K562 (cell line): ENCODE measurements around the gene RHBDF2. TPM values are rescaled to one million over a fixed set of nuclear protein-coding genes. Genes with fewer than 3 reads are reported as not detected.

Experiments used
- CTBP1 ChIP-seq: fragments of 450-650 bp; IDR thresholded peaks from 2 replicates; pipeline ENCODE4 v1.6.1; 2016; ENCODE audit warnings: borderline replicate concordance
- ELF2 ChIP-seq: fragments of 250-450 bp; sonication (Bioruptor Pico); IDR thresholded peaks from 2 replicates; pipeline ENCODE4 v1.5.0; 2021; ENCODE audit warnings: mild to moderate bottlenecking
- FOXK2 ChIP-seq, 2 experiments: fragments of 450-650 bp; IDR thresholded peaks in 1 of 2; conservative IDR thresholded peaks in 1 of 2; 2 replicates each; pipeline ENCODE4 v1.6.1; 2016; ENCODE audit warnings: low read depth in 2 of 2, mild to moderate bottlenecking in 1 of 2
- LCOR ChIP-seq: sonication (generic); formaldehyde crosslinking; IDR thresholded peaks from 2 replicates; pipeline ENCODE4 v1.8.0; 2022; ENCODE audit warnings: mild to moderate bottlenecking, missing genetic modification reagents
- SMAD4 ChIP-seq: fragments of 250-450 bp; sonication (Bioruptor Pico); conservative IDR thresholded peaks from 2 replicates; pipeline ENCODE4 v1.8.0; 2021; ENCODE audit warnings: inconsistent platforms, mild to moderate bottlenecking, moderate library complexity
- SMC3 ChIP-seq: conservative IDR thresholded peaks from 2 replicates; pipeline ENCODE4 v1.6.1; 2011; ENCODE audit warnings: low read depth, low read length, improper control_type of control experiment; ENCODE audit not compliant: insufficient read depth
- SUPT5H ChIP-seq: fragments of 450-650 bp; IDR thresholded peaks from 2 replicates; pipeline ENCODE4 v1.6.1; 2016
- TCFL5 ChIP-seq: fragments of 250-450 bp; sonication (Bioruptor Pico); conservative IDR thresholded peaks from 2 replicates; pipeline ENCODE4 v1.6.1; 2021; ENCODE audit warnings: mild to moderate bottlenecking, moderate library complexity, matching md5 sums
- TSC22D4 ChIP-seq: fragments of 450-650 bp; IDR thresholded peaks from 2 replicates; pipeline ENCODE4 v1.6.1; 2016; ENCODE audit warnings: missing genetic modification characterization, missing biosample characterization, control low read depth
- ZNF561 ChIP-seq: fragments of 450-650 bp; formaldehyde crosslinking; conservative IDR thresholded peaks from 2 replicates; pipeline ENCODE4 v1.4.0; 2020; ENCODE audit warnings: mild to moderate bottlenecking, moderate library complexity
- ZNF695 ChIP-seq: fragments of 450-650 bp; formaldehyde crosslinking; IDR thresholded peaks from 2 replicates; pipeline ENCODE4 v1.4.0; 2020; ENCODE audit warnings: mild to moderate bottlenecking, moderate library complexity
- ZSCAN32 ChIP-seq: fragments of 450-650 bp; formaldehyde crosslinking; IDR thresholded peaks from 2 replicates; pipeline ENCODE4 v1.4.0; 2020; ENCODE audit warnings: mild to moderate bottlenecking, moderate library complexity
- polyA plus RNA-seq, 8 experiments: library from polyadenylated mRNA; depleted of rRNA in 4 of 8; stranded (reverse) in 5 of 8; unstranded in 3 of 8; fragments of >200 nt; fragmentation: Nextera tagmentation in 2 of 8; fragmentation: Illumina TruSeq in 1 of 8; extraction: Ambion mirVana in 2 of 8; extraction: Trizol in 1 of 8; gene quantifications; 2 replicates each; pipeline versions ENCODE4 v1.2.1 to v1.2.3, GENCODE V29; 2011 to 2014; ENCODE audit warnings: inconsistent platforms in 1 of 8, missing spikeins in 1 of 8
- total RNA-seq, 7 experiments: library from RNA; depleted of rRNA in 6 of 7; stranded (reverse); fragments of >200 nt in 6 of 7; fragmentation: Illumina TruSeq in 2 of 7; extraction: Trizol in 2 of 7; gene quantifications; 2 replicates each; pipeline versions ENCODE4 v1.2.1 to v1.2.3, GENCODE V29; 2011 to 2021; ENCODE audit warnings: low replicate concordance in 1 of 7
- TF ChIP-seq, protein P1 (sequence below), 2 experiments: fragments of 450-650 bp in 1 of 2; IDR thresholded peaks; 2 replicates each; pipeline ENCODE4 v1.6.1; 2011 to 2017; ENCODE audit warnings: low read depth in 2 of 2, antibody characterized with exemption in 1 of 2, borderline replicate concordance in 1 of 2, low read length in 1 of 2, mild to moderate bottlenecking in 1 of 2, mixed read lengths in 1 of 2; ENCODE audit not compliant: control insufficient read depth in 1 of 2
- TF ChIP-seq, protein P2 (sequence below): fragments of 250-450 bp; sonication (Bioruptor Pico); IDR thresholded peaks from 2 replicates; pipeline ENCODE4 v1.4.0; 2020; ENCODE audit warnings: mild to moderate bottlenecking
- TF ChIP-seq, protein P3 (sequence below): sonication (generic); formaldehyde crosslinking; IDR thresholded peaks from 2 replicates; pipeline ENCODE4 v1.8.0; 2022; ENCODE audit warnings: mild to moderate bottlenecking, missing genetic modification reagents
- TF ChIP-seq, protein P4 (sequence below): fragments of 250-450 bp; sonication (Bioruptor Pico); IDR thresholded peaks from 2 replicates; pipeline ENCODE4 v1.4.0; 2020

RHBDF2 gene
- total and polyA plus RNA-seq, 9 of the 15 experiments (the other 6 are each of a cell fraction or from before 2014, with no cell fraction given), result 0.04 to 2.8 (median 1.1) TPM

DNA sequence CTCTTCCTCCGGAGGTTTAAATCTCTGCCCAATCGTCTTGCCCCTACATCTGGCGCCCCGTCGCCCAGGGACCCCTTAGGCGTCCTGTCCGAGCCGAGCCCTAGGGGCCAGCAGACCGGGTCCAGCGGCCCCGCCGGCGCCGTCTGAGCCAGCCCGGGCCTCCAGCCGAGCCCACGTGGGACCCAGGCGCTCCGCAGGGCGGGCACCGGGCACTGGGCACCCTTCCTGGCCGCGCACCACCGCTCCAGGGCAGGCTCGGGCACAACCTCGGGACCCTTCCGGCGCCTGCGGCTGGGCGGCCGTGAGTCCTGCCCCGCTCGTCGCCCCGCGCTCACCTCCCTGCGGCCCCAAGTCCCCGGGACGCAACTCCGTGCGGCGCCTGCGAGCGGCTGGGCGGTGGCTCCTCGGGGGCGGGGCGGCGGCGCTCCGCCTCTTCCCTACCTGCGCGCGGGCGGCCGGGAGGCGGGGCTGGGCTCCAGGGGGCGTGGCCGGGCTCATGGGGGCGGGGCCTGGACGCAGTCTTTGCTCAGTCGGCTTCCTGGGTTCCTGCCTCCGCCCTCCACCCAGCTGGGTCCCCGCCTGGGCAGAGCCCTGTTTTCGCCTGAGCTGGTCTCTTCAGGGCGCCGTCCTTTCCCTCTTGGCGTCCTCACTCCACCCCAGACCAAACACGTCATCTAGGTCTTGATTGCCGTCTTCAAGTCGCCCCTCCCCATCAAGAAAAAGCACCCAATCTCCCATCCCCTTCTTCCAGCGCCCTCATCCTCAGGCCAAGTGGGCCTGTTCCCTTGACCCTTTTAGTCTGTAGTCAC is at the start of gene RHBDF2 (continued):
- TF ChIP-seq, protein P1, sequence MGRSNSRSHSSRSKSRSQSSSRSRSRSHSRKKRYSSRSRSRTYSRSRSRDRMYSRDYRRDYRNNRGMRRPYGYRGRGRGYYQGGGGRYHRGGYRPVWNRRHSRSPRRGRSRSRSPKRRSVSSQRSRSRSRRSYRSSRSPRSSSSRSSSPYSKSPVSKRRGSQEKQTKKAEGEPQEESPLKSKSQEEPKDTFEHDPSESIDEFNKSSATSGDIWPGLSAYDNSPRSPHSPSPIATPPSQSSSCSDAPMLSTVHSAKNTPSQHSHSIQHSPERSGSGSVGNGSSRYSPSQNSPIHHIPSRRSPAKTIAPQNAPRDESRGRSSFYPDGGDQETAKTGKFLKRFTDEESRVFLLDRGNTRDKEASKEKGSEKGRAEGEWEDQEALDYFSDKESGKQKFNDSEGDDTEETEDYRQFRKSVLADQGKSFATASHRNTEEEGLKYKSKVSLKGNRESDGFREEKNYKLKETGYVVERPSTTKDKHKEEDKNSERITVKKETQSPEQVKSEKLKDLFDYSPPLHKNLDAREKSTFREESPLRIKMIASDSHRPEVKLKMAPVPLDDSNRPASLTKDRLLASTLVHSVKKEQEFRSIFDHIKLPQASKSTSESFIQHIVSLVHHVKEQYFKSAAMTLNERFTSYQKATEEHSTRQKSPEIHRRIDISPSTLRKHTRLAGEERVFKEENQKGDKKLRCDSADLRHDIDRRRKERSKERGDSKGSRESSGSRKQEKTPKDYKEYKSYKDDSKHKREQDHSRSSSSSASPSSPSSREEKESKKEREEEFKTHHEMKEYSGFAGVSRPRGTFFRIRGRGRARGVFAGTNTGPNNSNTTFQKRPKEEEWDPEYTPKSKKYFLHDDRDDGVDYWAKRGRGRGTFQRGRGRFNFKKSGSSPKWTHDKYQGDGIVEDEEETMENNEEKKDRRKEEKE (IDR thresholded peaks at IDR 0.05; ENCODE audit: borderline replicate concordance in 1 of 2, control insufficient read depth in 1 of 2, low read depth in 2 of 2, low read length in 1 of 2), result no peak
- TF ChIP-seq, protein P2, sequence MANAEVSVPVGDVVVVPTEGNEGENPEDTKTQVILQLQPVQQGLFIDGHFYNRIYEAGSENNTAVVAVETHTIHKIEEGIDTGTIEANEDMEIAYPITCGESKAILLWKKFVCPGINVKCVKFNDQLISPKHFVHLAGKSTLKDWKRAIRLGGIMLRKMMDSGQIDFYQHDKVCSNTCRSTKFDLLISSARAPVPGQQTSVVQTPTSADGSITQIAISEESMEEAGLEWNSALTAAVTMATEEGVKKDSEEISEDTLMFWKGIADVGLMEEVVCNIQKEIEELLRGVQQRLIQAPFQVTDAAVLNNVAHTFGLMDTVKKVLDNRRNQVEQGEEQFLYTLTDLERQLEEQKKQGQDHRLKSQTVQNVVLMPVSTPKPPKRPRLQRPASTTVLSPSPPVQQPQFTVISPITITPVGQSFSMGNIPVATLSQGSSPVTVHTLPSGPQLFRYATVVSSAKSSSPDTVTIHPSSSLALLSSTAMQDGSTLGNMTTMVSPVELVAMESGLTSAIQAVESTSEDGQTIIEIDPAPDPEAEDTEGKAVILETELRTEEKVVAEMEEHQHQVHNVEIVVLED (CRISPR knock-in tag), result peak; percentile 47; the same call in 1 of the 2 replicates
- TF ChIP-seq TCFL5 (no peak), CTBP1 (peak; percentile 91), ZNF561 (no peak), ELF2 (CRISPR knock-in tag) (no peak), ZNF695 (CRISPR knock-in tag) (no peak), LCOR (CRISPR knock-in tag) (no peak), SMC3 (no peak), SUPT5H (0 out of 2 replicates have a peak, but pooled peaks have one; percentile 47), SMAD4 (CRISPR knock-in tag) (no peak), TSC22D4 (no peak), FOXK2 (conservative IDR thresholded peaks at IDR 0.05 in 1 of 2, IDR thresholded peaks at IDR 0.05 in 1 of 2; ENCODE audit: low read depth in 2 of 2) (no peak), ZSCAN32 (CRISPR knock-in tag) (no peak)
- TF ChIP-seq, protein P3, sequence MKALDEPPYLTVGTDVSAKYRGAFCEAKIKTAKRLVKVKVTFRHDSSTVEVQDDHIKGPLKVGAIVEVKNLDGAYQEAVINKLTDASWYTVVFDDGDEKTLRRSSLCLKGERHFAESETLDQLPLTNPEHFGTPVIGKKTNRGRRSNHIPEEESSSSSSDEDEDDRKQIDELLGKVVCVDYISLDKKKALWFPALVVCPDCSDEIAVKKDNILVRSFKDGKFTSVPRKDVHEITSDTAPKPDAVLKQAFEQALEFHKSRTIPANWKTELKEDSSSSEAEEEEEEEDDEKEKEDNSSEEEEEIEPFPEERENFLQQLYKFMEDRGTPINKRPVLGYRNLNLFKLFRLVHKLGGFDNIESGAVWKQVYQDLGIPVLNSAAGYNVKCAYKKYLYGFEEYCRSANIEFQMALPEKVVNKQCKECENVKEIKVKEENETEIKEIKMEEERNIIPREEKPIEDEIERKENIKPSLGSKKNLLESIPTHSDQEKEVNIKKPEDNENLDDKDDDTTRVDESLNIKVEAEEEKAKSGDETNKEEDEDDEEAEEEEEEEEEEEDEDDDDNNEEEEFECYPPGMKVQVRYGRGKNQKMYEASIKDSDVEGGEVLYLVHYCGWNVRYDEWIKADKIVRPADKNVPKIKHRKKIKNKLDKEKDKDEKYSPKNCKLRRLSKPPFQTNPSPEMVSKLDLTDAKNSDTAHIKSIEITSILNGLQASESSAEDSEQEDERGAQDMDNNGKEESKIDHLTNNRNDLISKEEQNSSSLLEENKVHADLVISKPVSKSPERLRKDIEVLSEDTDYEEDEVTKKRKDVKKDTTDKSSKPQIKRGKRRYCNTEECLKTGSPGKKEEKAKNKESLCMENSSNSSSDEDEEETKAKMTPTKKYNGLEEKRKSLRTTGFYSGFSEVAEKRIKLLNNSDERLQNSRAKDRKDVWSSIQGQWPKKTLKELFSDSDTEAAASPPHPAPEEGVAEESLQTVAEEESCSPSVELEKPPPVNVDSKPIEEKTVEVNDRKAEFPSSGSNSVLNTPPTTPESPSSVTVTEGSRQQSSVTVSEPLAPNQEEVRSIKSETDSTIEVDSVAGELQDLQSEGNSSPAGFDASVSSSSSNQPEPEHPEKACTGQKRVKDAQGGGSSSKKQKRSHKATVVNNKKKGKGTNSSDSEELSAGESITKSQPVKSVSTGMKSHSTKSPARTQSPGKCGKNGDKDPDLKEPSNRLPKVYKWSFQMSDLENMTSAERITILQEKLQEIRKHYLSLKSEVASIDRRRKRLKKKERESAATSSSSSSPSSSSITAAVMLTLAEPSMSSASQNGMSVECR (CRISPR knock-in tag), result peak; percentile 82; the same call in 1 of the 2 replicates
- TF ChIP-seq, protein P4, sequence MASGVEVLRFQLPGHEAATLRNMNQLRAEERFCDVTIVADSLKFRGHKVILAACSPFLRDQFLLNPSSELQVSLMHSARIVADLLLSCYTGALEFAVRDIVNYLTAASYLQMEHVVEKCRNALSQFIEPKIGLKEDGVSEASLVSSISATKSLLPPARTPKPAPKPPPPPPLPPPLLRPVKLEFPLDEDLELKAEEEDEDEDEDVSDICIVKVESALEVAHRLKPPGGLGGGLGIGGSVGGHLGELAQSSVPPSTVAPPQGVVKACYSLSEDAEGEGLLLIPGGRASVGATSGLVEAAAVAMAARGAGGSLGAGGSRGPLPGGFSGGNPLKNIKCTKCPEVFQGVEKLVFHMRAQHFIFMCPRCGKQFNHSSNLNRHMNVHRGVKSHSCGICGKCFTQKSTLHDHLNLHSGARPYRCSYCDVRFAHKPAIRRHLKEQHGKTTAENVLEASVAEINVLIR, result no peak
